ENCODE measurements around the gene GALNT15. TPM values are rescaled to one million over a fixed set of nuclear protein-coding genes. Genes with fewer than 3 reads are reported as not detected.

The GALNT15 gene
- total and polyA plus RNA-seq, 2 of the 4 experiments (the other 2 are of a cell fraction) = 12.8 to 19.7 TPM

DNA sequence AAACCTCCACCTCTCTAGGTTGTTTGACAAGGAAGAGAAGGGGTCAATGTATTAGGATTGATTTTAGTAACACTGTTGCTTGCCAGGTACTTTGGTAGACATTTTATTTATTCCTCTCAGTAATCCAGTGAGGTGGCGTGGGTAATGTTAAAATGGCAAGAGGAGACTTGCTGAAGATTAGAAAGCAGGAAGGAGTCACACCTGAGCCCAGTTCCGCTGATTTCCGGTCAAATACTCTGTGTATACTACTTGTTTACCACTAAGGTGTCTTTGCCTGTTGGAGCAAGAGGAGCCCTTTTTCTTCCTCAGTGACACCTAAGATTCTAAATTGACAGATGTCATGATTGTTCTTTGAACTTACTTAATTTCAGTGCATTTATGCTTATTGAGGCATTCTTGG lies 92.2 kb downstream of the GALNT15 start:
- H2BK5ac ChIP-seq (ENCODE audit: low read depth, low read length, poor library complexity, severe bottlenecking) = no peak overlapping the region
- no peak overlapping the region for H2AK5ac ChIP-seq (ENCODE audit: low read depth, low read length)
- H4K20me1 ChIP-seq (ENCODE audit: insufficient read depth, low read length) = no peaks in the 10 kb centered on the region
- peaks cover 34 to 40% of the 10 kb centered on the region in 2 experiments for H3K79me1 ChIP-seq (ENCODE audit: low read depth in 1 of 2, low read length in 2 of 2)
- H3K14ac ChIP-seq (replicated peaks; ENCODE audit: low read depth, low read length) = no peak overlapping the region
- dilution Hi-C loops (cut with HindIII; ENCODE audit: low sequenced_read_pairs, unreplicated experiment) (no loop called here), intact Hi-C loops (cut with micrococcal nuclease) (no loop called here), in situ Hi-C loops (cut with MboI; ENCODE audit: low sequenced_read_pairs) (no loop called here)
- H4K8ac ChIP-seq (ENCODE audit: low read depth in 2 of 2, low read length in 2 of 2) = no peak overlapping the region
- TF ChIP-seq, protein P1, sequence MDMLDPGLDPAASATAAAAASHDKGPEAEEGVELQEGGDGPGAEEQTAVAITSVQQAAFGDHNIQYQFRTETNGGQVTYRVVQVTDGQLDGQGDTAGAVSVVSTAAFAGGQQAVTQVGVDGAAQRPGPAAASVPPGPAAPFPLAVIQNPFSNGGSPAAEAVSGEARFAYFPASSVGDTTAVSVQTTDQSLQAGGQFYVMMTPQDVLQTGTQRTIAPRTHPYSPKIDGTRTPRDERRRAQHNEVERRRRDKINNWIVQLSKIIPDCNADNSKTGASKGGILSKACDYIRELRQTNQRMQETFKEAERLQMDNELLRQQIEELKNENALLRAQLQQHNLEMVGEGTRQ (IDR thresholded peaks at IDR 0.05; ENCODE audit: low read depth, low read length) = no peak
- TF ChIP-seq FOS (IDR thresholded peaks at IDR 0.05; ENCODE audit: low read depth, low read length) (no peak), MAFK (IDR thresholded peaks at IDR 0.05; ENCODE audit: low read depth, low read length) (no peak), RAD21 (IDR thresholded peaks at IDR 0.05; ENCODE audit: low read length) (no peak), MXI1 (IDR thresholded peaks at IDR 0.05; ENCODE audit: borderline replicate concordance, low read depth, low read length) (no peak), CHD1 (IDR thresholded peaks at IDR 0.05; ENCODE audit: low read depth, low read length) (no peak), RCOR1 (IDR thresholded peaks at IDR 0.05; ENCODE audit: insufficient replicate concordance, low read length) (no peak), MAZ (IDR thresholded peaks at IDR 0.05; ENCODE audit: borderline replicate concordance, low read depth, low read length) (no peak), RFX5 (IDR thresholded peaks at IDR 0.05; ENCODE audit: low read depth, low read length) (no peak), SMC3 (IDR thresholded peaks at IDR 0.05; ENCODE audit: low read depth, low read length) (no peak), POLR2A (IDR thresholded peaks at IDR 0.05; ENCODE audit: low read depth, low read length) (no peak), NFE2L2 (IDR thresholded peaks at IDR 0.05; ENCODE audit: low read depth, low read length) (no peak), BHLHE40 (IDR thresholded peaks at IDR 0.05; ENCODE audit: low read depth, low read length) (no peak), CEBPB (IDR thresholded peaks at IDR 0.05; ENCODE audit: low read depth, low read length) (no peak)
- TF ChIP-seq, protein P2, sequence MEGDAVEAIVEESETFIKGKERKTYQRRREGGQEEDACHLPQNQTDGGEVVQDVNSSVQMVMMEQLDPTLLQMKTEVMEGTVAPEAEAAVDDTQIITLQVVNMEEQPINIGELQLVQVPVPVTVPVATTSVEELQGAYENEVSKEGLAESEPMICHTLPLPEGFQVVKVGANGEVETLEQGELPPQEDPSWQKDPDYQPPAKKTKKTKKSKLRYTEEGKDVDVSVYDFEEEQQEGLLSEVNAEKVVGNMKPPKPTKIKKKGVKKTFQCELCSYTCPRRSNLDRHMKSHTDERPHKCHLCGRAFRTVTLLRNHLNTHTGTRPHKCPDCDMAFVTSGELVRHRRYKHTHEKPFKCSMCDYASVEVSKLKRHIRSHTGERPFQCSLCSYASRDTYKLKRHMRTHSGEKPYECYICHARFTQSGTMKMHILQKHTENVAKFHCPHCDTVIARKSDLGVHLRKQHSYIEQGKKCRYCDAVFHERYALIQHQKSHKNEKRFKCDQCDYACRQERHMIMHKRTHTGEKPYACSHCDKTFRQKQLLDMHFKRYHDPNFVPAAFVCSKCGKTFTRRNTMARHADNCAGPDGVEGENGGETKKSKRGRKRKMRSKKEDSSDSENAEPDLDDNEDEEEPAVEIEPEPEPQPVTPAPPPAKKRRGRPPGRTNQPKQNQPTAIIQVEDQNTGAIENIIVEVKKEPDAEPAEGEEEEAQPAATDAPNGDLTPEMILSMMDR (conservative IDR thresholded peaks at IDR 0.05; ENCODE audit: low read depth, low read length) = no peak
- TF ChIP-seq, protein P3, sequence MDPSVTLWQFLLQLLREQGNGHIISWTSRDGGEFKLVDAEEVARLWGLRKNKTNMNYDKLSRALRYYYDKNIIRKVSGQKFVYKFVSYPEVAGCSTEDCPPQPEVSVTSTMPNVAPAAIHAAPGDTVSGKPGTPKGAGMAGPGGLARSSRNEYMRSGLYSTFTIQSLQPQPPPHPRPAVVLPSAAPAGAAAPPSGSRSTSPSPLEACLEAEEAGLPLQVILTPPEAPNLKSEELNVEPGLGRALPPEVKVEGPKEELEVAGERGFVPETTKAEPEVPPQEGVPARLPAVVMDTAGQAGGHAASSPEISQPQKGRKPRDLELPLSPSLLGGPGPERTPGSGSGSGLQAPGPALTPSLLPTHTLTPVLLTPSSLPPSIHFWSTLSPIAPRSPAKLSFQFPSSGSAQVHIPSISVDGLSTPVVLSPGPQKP (IDR thresholded peaks at IDR 0.05; ENCODE audit: borderline replicate concordance, low read depth, low read length) = no peak
- H3K23ac ChIP-seq (ENCODE audit: low read depth, low read length) = no peak overlapping the region
- H2BK20ac ChIP-seq (ENCODE audit: low read depth, low read length) = no peak overlapping the region
- ChIA-PET CTCF (no interaction called here), POLR2A (ENCODE audit: unreplicated experiment) (no interaction called here)
- no peak for DNase-seq
- no TSS peak for BruUV-seq (replicated peaks)
- no peak overlapping the region for H2BK120ac ChIP-seq (ENCODE audit: low read depth, low read length)
- no peak overlapping the region for H2AFZ ChIP-seq (replicated peaks; ENCODE audit: low read length, poor library complexity)
- H3K18ac ChIP-seq (ENCODE audit: low read depth, low read length) = no peak overlapping the region
- no peaks in the 10 kb centered on the region for H3K27me3 ChIP-seq (ENCODE audit: control insufficient read depth, insufficient read depth, low read length)
- no peak overlapping the region for H3K4me2 ChIP-seq (ENCODE audit: low read depth, low read length)
- no peak overlapping the region for H2BK15ac ChIP-seq (ENCODE audit: low read depth, low read length)
- H2AK9ac ChIP-seq (replicated peaks; ENCODE audit: low read depth, low read length, poor library complexity) = no peak overlapping the region
- H4K5ac ChIP-seq (ENCODE audit: low read depth, low read length) = no peak overlapping the region
- H3K9ac ChIP-seq (ENCODE audit: low read depth, low read length) = no peak overlapping the region
- no peak overlapping the region for H3K4ac ChIP-seq (ENCODE audit: low read depth, low read length)
- H3K9me3 ChIP-seq (ENCODE audit: control insufficient read depth, insufficient read depth, low read length) = no peaks in the 10 kb centered on the region
- H4K91ac ChIP-seq (ENCODE audit: insufficient read depth, low read depth, low read length) = no peak overlapping the region
- no peak for ATAC-seq (ENCODE audit: low read depth)
- H3K36me3 ChIP-seq (ENCODE audit: control insufficient read depth, insufficient read depth, low read length) = peaks cover 3% of the 10 kb centered on the region; the same call in 1 of the 2 replicates
- H3K4me3 ChIP-seq (ENCODE audit: insufficient read depth, low read depth, low read length) = no peak overlapping the region
- H3K9me1 ChIP-seq (ENCODE audit: insufficient read depth, low read length) = peaks cover 3% of the 10 kb centered on the region; the same call in 1 of the 2 replicates
- no CpG with 5 or more reads among the region's 3 CpGs for WGBS, 2 experiments (ENCODE audit: extremely low coverage in 2 of 2, insufficient read length in 1 of 2)
- H3K56ac ChIP-seq (ENCODE audit: extremely low read depth, insufficient read depth, low read length) = no peak overlapping the region
- H3K4me1 ChIP-seq (ENCODE audit: control insufficient read depth, insufficient read depth, low read length) = no peaks in the 10 kb centered on the region
- H3K27ac ChIP-seq (ENCODE audit: insufficient read depth, low read length) = no peak overlapping the region
